Stomach (tissue), 4 donors: ENCODE data around the gene TAS1R2.

Experiments used
- CTCF ChIP-seq, 7 experiments: fragments of 450-650 bp in 4 of 7; fragments of 200-600 bp in 3 of 7; sonication (generic) in 3 of 7; IDR thresholded peaks; one replicate each; pipeline ENCODE4 v1.5.1; 2016 to 2019; ENCODE audit warnings: antibody characterized with exemption in 7 of 7, control low read depth in 2 of 7, mild to moderate bottlenecking in 1 of 7
- EP300 ChIP-seq: sonication (generic); formaldehyde crosslinking; IDR thresholded peaks from one replicate; pipeline ENCODE4 v1.6.1; 2017; ENCODE audit warnings: antibody characterized with exemption
- POLR2A ChIP-seq, 4 donors: fragments of 450-650 bp; IDR thresholded peaks; one replicate each; pipeline ENCODE4 v1.6.1; 2016; ENCODE audit warnings: antibody characterized with exemption in 4 of 4, control low read depth in 2 of 4, mild to moderate bottlenecking in 1 of 4, moderate library complexity in 1 of 4
- POLR2AphosphoS5 ChIP-seq, 3 donors: sonication (generic); formaldehyde crosslinking; IDR thresholded peaks; one replicate each; pipeline ENCODE4 v1.6.1; 2016; ENCODE audit warnings: antibody characterized with exemption in 3 of 3

- TF ChIP-seq EP300 (no peak), CTCF (IDR thresholded peaks at IDR 0.05) (no peak), POLR2A (IDR thresholded peaks at IDR 0.05) (no peak), POLR2AphosphoS5 (IDR thresholded peaks at IDR 0.05) (no peak)
These were observed 29.8 kb downstream of the TAS1R2 start for GRCh38 chr1:18829671-18830070.
